CD14-positive monocyte (primary cell): ENCODE data around the gene CHRNB4. TPM values are rescaled to one million over a fixed set of nuclear protein-coding genes. Genes with fewer than 3 reads are reported as not detected.

Source experiments
- DNase-seq, 3 donors: peaks; one replicate each; pipeline ENCODE4 v3.0.0-alpha.2; 2011 to 2022
- H2AFZ ChIP-seq: 2 replicates; pipeline ENCODE4 v1.6.0; 2012; ENCODE audit warnings: mild to moderate bottlenecking, low read depth, low read length, inconsistent platforms; ENCODE audit not compliant: insufficient read depth, poor library complexity, severe bottlenecking
- H3K27ac ChIP-seq, 2 donors: 1 replicate in 1 of 2; 2 replicates in 1 of 2; pipeline ENCODE4 v1.5.1; 2012 to 2013; ENCODE audit warnings: low read length in 2 of 2, control low read depth in 1 of 2, inconsistent platforms in 1 of 2, low read depth in 1 of 2, mild to moderate bottlenecking in 1 of 2
- H3K27me3 ChIP-seq, 2 donors: one replicate each; pipeline versions ENCODE4 v1.6.0 to v1.6.1; 2011 to 2013; ENCODE audit warnings: low read length in 2 of 2; ENCODE audit not compliant: control insufficient read depth in 2 of 2, insufficient read depth in 2 of 2
- H3K36me3 ChIP-seq, 2 donors: replicated peaks in 1 of 2; 1 replicate in 1 of 2; 2 replicates in 1 of 2; pipeline versions ENCODE4 v1.5.1 to v1.6.1; 2012 to 2013; ENCODE audit warnings: low read length in 2 of 2, control low read depth in 1 of 2, inconsistent platforms in 1 of 2, mild to moderate bottlenecking in 1 of 2; ENCODE audit not compliant: insufficient read depth in 2 of 2, control insufficient read depth in 1 of 2
- H3K4me1 ChIP-seq, 2 donors: 1 replicate in 1 of 2; 2 replicates in 1 of 2; pipeline versions ENCODE4 v1.5.1 to v1.6.1; 2012 to 2013; ENCODE audit warnings: low read length in 2 of 2, control low read depth in 1 of 2, inconsistent platforms in 1 of 2, mild to moderate bottlenecking in 1 of 2, moderate library complexity in 1 of 2; ENCODE audit not compliant: insufficient read depth in 2 of 2, control insufficient read depth in 1 of 2
- H3K4me2 ChIP-seq: replicated peaks from 2 replicates; pipeline ENCODE3; 2012; ENCODE audit warnings: low read length, moderate library complexity, mild to moderate bottlenecking; ENCODE audit not compliant: poor library complexity, severe bottlenecking; ENCODE audit errors: extremely low read depth
- H3K4me3 ChIP-seq, 3 experiments: fragments of 200-600 bp in 1 of 3; sonication (generic) in 1 of 3; replicated peaks in 1 of 3; 1 replicate in 2 of 3; 2 replicates in 1 of 3; pipeline ENCODE4 v1.5.1; 2011 to 2013; ENCODE audit warnings: low read length in 3 of 3, mild to moderate bottlenecking in 3 of 3, control low read depth in 2 of 3, low read depth in 2 of 3, inconsistent platforms in 1 of 3, moderate library complexity in 1 of 3
- H3K79me2 ChIP-seq: 2 replicates; pipeline ENCODE4 v1.6.0; 2012; ENCODE audit warnings: mild to moderate bottlenecking, control low read depth, inconsistent platforms, low read length, moderate library complexity; ENCODE audit not compliant: insufficient read depth
- H3K9ac ChIP-seq: 2 replicates; pipeline ENCODE4 v1.6.0; 2017; ENCODE audit warnings: low read length, mild to moderate bottlenecking; ENCODE audit not compliant: insufficient read depth, poor library complexity, severe bottlenecking
- H3K9me3 ChIP-seq, 2 donors: replicated peaks in 1 of 2; 1 replicate in 1 of 2; 2 replicates in 1 of 2; pipeline versions ENCODE4 v1.5.1 to v1.6.1; 2012 to 2013; ENCODE audit warnings: low read length in 2 of 2, control low read depth in 1 of 2; ENCODE audit not compliant: control insufficient read depth in 1 of 2, insufficient read depth in 1 of 2
- H4K20me1 ChIP-seq: 2 replicates; pipeline ENCODE4 v1.6.0; 2012; ENCODE audit warnings: mild to moderate bottlenecking, low read length, control low read depth, moderate library complexity; ENCODE audit not compliant: insufficient read depth
- H3K27ac Mint-ChIP-seq, 7 donors: one replicate each; pipeline ENCODE4 v1.8.0; 2020; ENCODE audit warnings: mild to moderate bottlenecking in 7 of 7, mixed read lengths in 7 of 7, moderate library complexity in 6 of 7, inconsistent platforms in 2 of 7
- H3K27me3 Mint-ChIP-seq, 3 donors: one replicate each; pipeline ENCODE4 v1.8.0; 2021 to 2022; ENCODE audit warnings: low read depth in 3 of 3, mild to moderate bottlenecking in 3 of 3, mixed read lengths in 3 of 3, moderate library complexity in 3 of 3, inconsistent platforms in 1 of 3
- H3K36me3 Mint-ChIP-seq, 2 donors: one replicate each; pipeline ENCODE4 v1.8.0; 2020; ENCODE audit warnings: mixed read lengths in 2 of 2, inconsistent platforms in 1 of 2, mild to moderate bottlenecking in 1 of 2
- H3K4me1 Mint-ChIP-seq: one replicate; pipeline ENCODE4 v1.8.0; 2020; ENCODE audit warnings: mild to moderate bottlenecking, mixed read lengths
- H3K4me3 Mint-ChIP-seq, 2 donors: one replicate each; pipeline ENCODE4 v1.8.0; 2020; ENCODE audit warnings: mild to moderate bottlenecking in 2 of 2, mixed read lengths in 2 of 2, moderate library complexity in 1 of 2
- H3K9me3 Mint-ChIP-seq, 7 donors: one replicate each; pipeline ENCODE4 v1.8.0; 2020 to 2022; ENCODE audit warnings: mixed read lengths in 7 of 7, mild to moderate bottlenecking in 6 of 7, moderate library complexity in 6 of 7, inconsistent platforms in 2 of 7
- CTCF ChIP-seq: fragments of 200-600 bp; IDR thresholded peaks from one replicate; pipeline ENCODE4 v1.8.0; 2022; ENCODE audit warnings: antibody characterized with exemption, mild to moderate bottlenecking
- WGBS: methylation state at CpG from one replicate; pipeline ENCODE4 v1.1.5; 2013; ENCODE audit warnings: missing lambda C conversion rate; ENCODE audit not compliant: insufficient coverage; 5-methylcytosine and 5-hydroxymethylcytosine counted together
- intact Hi-C, 2 donors: fragments of 100-400 bp; cut with micrococcal nuclease; formaldehyde crosslinking; loops; one replicate each; pipeline versions ENCODE4 v1.15.0 to v1.15.1; 2023
- polyA plus RNA-seq, 3 donors: library from polyadenylated mRNA; depleted of rRNA in 1 of 3; unstranded in 2 of 3; stranded (reverse) in 1 of 3; fragments of 300-500 nt in 2 of 3; fragments of >200 nt in 1 of 3; fragmentation: Illumina TruSeq in 2 of 3; gene quantifications; 1 replicate in 2 of 3; 2 replicates in 1 of 3; pipeline ENCODE4 v1.2.3, GENCODE V29; 2012 to 2021

The CHRNB4 gene
- polyA plus RNA-seq, 3 donors: not detected

- peaks cover 9 to 12% of the 10 kb centered on the region in 2 donors for H3K4me1 ChIP-seq
- H3K27ac Mint-ChIP-seq: no peak overlapping the region
- intact Hi-C loops: no loop called here
- no peak overlapping the region for H3K4me2 ChIP-seq
- peaks cover 11 to 24% (median 21%) of the 10 kb centered on the region in 3 donors for H3K27me3 Mint-ChIP-seq
- H3K9ac ChIP-seq: no peak overlapping the region
- no peaks in the 10 kb centered on the region for H3K36me3 Mint-ChIP-seq
- 91% methylated on average over 1 of the region's 2 CpGs for WGBS
- H3K4me3 Mint-ChIP-seq: no peak overlapping the region
- H2AFZ ChIP-seq: no peak overlapping the region
- peaks cover 0 to 17% of the 10 kb centered on the region in 2 donors for H3K27me3 ChIP-seq
- H4K20me1 ChIP-seq: no peaks in the 10 kb centered on the region
- TF ChIP-seq CTCF: no peak
- H3K9me3 ChIP-seq: peaks cover 4 to 9% of the 10 kb centered on the region in 2 donors
- no peak for DNase-seq
- no peak overlapping the region for H3K27ac ChIP-seq
- H3K4me1 Mint-ChIP-seq: peaks cover 10% of the 10 kb centered on the region
- H3K36me3 ChIP-seq: no peaks in the 10 kb centered on the region
- H3K9me3 Mint-ChIP-seq: peaks cover 3 to 14% (median 8%) of the 10 kb centered on the region in 7 donors
- H3K4me3 ChIP-seq: no peak overlapping the region
- no peaks in the 10 kb centered on the region for H3K79me2 ChIP-seq
Observed at GRCh38 chr15:78636378-78636859, 4.6 kb downstream of the CHRNB4 start.

GRCh38 chr15:78635346-78635745 lies 5.7 kb downstream of the CHRNB4 start:
- no peaks in the 10 kb centered on the region for H4K20me1 ChIP-seq
- H3K36me3 ChIP-seq: no peaks in the 10 kb centered on the region
- H3K27me3 ChIP-seq: peaks cover 0 to 8% of the 10 kb centered on the region in 2 donors
- no peaks in the 10 kb centered on the region for H3K79me2 ChIP-seq
- Mint-ChIP-seq H3K27ac (no peak overlapping the region), H3K9me3 (peaks cover 3 to 12% (median 8%) of the 10 kb centered on the region in 7 donors), H3K4me3 (no peak overlapping the region), H3K27me3 (peaks cover 4 to 17% (median 10%) of the 10 kb centered on the region in 3 donors), H3K36me3 (no peaks in the 10 kb centered on the region), H3K4me1 (peaks cover 1% of the 10 kb centered on the region)
- no peak for DNase-seq
- H3K4me2 ChIP-seq: no peak overlapping the region
- peaks cover 4 to 9% of the 10 kb centered on the region in 2 donors for H3K9me3 ChIP-seq
- no peak for TF ChIP-seq CTCF
- peaks cover 0 to 1% of the 10 kb centered on the region in 2 donors for H3K4me1 ChIP-seq
- 92% methylated on average over 10 of the region's 10 CpGs for WGBS
- intact Hi-C loops: no loop called here
- no peak overlapping the region for H3K9ac ChIP-seq
- H3K4me3 ChIP-seq: no peak overlapping the region
- H2AFZ ChIP-seq: no peak overlapping the region
- H3K27ac ChIP-seq: no peak overlapping the region
